NCI-H2171 (cell line): Measurements from ENCODE around the gene MYRIP.

Experiments
- DNase-seq: peaks from one replicate; lab custom pipeline; 2025; lab: John Stamatoyannopoulos, UW

Gene MYRIP

GRCh38 chr3:39907981-39908380, 98.6 kb downstream of the MYRIP start:
- DNase-seq, result no peak

GRCh38 chr3:39910135-39910534, 100.7 kb downstream of the MYRIP start:
- no peak for DNase-seq

GRCh38 chr3:39910826-39911464, 101.5 kb downstream of the MYRIP start:
- no peak for DNase-seq

GRCh38 chr3:39911465-39912309, 102.3 kb downstream of the MYRIP start:
- DNase-seq, result no peak

GRCh38 chr3:39915027-39915426, 105.6 kb downstream of the MYRIP start:
- no peak for DNase-seq

- DNase-seq, result no peak
These were observed 107.8 kb downstream of the MYRIP start for GRCh38 chr3:39917065-39917773.

- DNase-seq, result no peak
These were observed 109.9 kb downstream of the MYRIP start for GRCh38 chr3:39919281-39919680.

- no peak for DNase-seq
These were observed 110.9 kb downstream of the MYRIP start for GRCh38 chr3:39920271-39920670.

- DNase-seq, result no peak
These were observed 118.1 kb downstream of the MYRIP start for GRCh38 chr3:39927479-39927878.

- DNase-seq, result no peak
These were observed 124.7 kb downstream of the MYRIP start for GRCh38 chr3:39933986-39934693.

- DNase-seq, result no peak
These were observed 125.3 kb downstream of the MYRIP start for GRCh38 chr3:39934696-39935095.

- no peak for DNase-seq
These were observed 125.9 kb downstream of the MYRIP start for GRCh38 chr3:39935261-39935660.

- no peak for DNase-seq
These were observed 127.4 kb downstream of the MYRIP start for GRCh38 chr3:39936848-39937247.

- no peak for DNase-seq
These were observed 127.9 kb downstream of the MYRIP start for GRCh38 chr3:39937315-39937714.

- no peak for DNase-seq
These were observed 128.5 kb downstream of the MYRIP start for GRCh38 chr3:39937874-39938273.

GRCh38 chr3:39941931-39942330, 132.5 kb downstream of the MYRIP start:
- no peak for DNase-seq

- DNase-seq, result no peak
These were observed 151.2 kb downstream of the MYRIP start for GRCh38 chr3:39960515-39961191.

GRCh38 chr3:39961230-39961629, 151.8 kb downstream of the MYRIP start:
- no peak for DNase-seq

GRCh38 chr3:39962581-39962980, 153.2 kb downstream of the MYRIP start:
- no peak for DNase-seq

GRCh38 chr3:39965461-39965860, 156.1 kb downstream of the MYRIP start:
- no peak for DNase-seq

- no peak for DNase-seq
These were observed 156.6 kb downstream of the MYRIP start for GRCh38 chr3:39965997-39966396.

GRCh38 chr3:39970982-39971381, 161.6 kb downstream of the MYRIP start:
- no peak for DNase-seq
